ENCODE measurements around the gene DENND5B.

GRCh38 chr12:31471051-31471450 is 119.9 kb downstream of the DENND5B start:
- no peak for TF ChIP-seq CTCF (IDR thresholded peaks at IDR 0.05)
- TF ChIP-seq POLR2A (IDR thresholded peaks at IDR 0.05): no peak

All from lower leg skin (tissue), 3 donors.